GM21515 (cell line): ENCODE measurements around the gene FGF21.
"Not testable (repeated sequence)": the region's sequence is repeated elsewhere in the genome, so short reads cannot be mapped to it uniquely, and the experiment has no call there.

Source experiments
- ATAC-seq: cut with Tn5 transposase; IDR thresholded peaks from one replicate; pipeline ENCODE4 v1.9.1; 2021; ENCODE audit not compliant: unreplicated experiment

Gene FGF21

GRCh38 chr19:48786422-48786821, 31.1 kb downstream of the FGF21 start:
- ATAC-seq: not testable (repeated sequence)

GRCh38 chr19:48787331-48787730, 32.0 kb downstream of the FGF21 start:
- not testable (repeated sequence) for ATAC-seq

DNA sequence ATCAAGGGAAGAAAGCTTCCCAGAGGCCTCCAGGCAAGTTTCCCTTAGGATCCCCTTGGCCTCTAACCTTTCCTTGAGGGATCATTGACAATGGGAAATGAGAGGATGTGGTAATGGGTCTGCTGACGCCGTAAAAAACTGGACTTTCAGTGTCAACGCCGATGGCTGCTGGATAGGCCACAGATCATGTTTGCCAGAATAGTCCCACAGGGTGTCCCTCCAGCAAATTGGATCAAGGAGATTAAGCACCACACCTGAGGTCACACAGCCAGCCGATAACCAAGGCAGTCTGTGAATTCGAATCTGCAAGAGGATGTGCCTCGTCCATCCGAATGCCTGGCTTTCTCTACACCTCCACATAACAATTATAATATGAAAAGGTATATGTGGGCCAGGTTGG, 37.9 kb downstream of the FGF21 start:
- ATAC-seq: no peak

DNA sequence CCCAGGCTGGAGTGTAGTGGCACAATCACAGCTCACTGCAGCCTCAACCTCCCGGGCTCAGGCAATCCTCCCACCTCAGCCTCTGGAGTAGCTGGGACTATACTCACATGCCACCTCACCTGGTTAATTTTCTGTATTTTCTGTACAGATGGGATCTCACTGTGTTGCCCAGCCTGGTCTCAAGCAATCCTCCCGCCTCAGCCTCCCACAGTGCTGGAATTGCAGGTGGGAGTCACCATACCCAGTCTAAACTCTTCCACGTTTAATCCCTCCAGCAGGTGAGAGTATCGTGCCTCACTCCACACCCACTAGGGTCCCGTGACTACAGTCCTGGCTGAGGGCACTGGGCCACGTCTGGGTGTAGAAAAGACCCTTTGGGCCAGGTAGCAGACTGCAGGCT, 39.0 kb downstream of the FGF21 start:
- no peak for ATAC-seq

GRCh38 chr19:48795055-48795684, 39.8 kb downstream of the FGF21 start:
- ATAC-seq: peak; percentile 72

GRCh38 chr19:48795685-48796070, 40.4 kb downstream of the FGF21 start:
- ATAC-seq: no peak

GRCh38 chr19:48796298-48797083, 41.2 kb downstream of the FGF21 start:
- no peak for ATAC-seq

- ATAC-seq: no peak
These were observed 41.8 kb downstream of the FGF21 start for GRCh38 chr19:48797103-48797502.

GRCh38 chr19:48798937-48799336, 43.6 kb downstream of the FGF21 start:
- no peak for ATAC-seq

GRCh38 chr19:48799358-48800300, 44.3 kb downstream of the FGF21 start:
- no peak for ATAC-seq

- no peak for ATAC-seq
These were observed 47.3 kb downstream of the FGF21 start for GRCh38 chr19:48802623-48803022.

- no peak for ATAC-seq
These were observed 49.2 kb downstream of the FGF21 start for GRCh38 chr19:48804496-48804895.

DNA sequence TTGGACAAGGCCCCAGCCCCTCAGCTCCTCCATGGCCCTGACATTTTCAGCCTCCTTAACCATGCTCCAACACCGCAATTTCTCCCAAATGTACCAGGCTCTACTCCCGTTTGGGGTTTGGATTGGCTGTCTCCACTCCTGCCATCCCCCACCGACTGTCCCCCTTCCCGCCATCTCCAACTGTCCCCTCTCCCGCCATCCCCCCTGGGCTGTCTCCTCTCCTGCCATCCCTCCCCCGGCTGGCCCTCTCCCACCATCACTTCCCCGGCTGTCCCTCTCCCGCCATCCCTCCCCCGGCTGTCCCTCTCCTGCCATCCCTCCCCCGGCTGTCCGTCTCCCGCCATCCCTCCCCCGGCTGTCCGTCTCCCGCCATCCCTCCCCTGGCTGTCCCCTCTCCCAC, 50.1 kb downstream of the FGF21 start:
- ATAC-seq: no peak

DNA sequence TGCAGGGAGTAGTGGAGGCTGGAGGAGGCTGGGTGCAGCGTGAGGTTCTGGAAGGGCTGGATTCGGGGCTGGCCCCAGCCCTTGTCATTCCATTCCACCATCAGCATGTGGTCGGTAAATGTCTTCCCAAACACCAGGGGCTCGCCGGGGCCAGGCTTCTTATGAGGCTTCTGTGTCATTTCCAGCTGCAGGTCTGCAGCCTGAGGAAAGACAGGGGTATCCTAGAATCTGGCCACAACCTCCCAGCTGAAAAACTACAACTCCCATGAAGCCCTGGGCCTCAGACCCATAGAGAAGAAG, 51.1 kb downstream of the FGF21 start:
- ATAC-seq: no peak

GRCh38 chr19:48806818-48807589, 51.7 kb downstream of the FGF21 start:
- no peak for ATAC-seq

- ATAC-seq: no peak
These were observed 52.4 kb downstream of the FGF21 start for GRCh38 chr19:48807590-48808308.
